Neutrophil (primary cell): ENCODE measurements around the gene GFPT1.

Experiments used
- H3K27ac ChIP-seq: fragments of 200-600 bp; sonication (generic); 2 replicates; pipeline ENCODE4 v1.5.1; 2016; ENCODE audit warnings: mild to moderate bottlenecking, moderate library complexity
- H3K27me3 ChIP-seq: fragments of 200-600 bp; sonication (generic); 2 replicates; pipeline ENCODE4 v1.6.0; 2016; ENCODE audit warnings: mild to moderate bottlenecking
- H3K36me3 ChIP-seq: fragments of 200-600 bp; sonication (generic); 2 replicates; pipeline ENCODE4 v1.5.1; 2017
- H3K4me1 ChIP-seq, 2 experiments: fragments of 200-600 bp in 1 of 2; sonication (generic) in 1 of 2; 1 replicate in 1 of 2; 2 replicates in 1 of 2; pipeline versions ENCODE4 v1.5.1 to v1.6.1; 2013 to 2016; ENCODE audit warnings: low read depth in 1 of 2, low read length in 1 of 2, mild to moderate bottlenecking in 1 of 2, moderate library complexity in 1 of 2; ENCODE audit not compliant: control insufficient read depth in 1 of 2, insufficient read depth in 1 of 2
- H3K4me3 ChIP-seq, 2 experiments: fragments of 200-600 bp in 1 of 2; sonication (generic) in 1 of 2; 1 replicate in 1 of 2; 2 replicates in 1 of 2; pipeline ENCODE4 v1.5.1; 2013 to 2016; ENCODE audit warnings: low read depth in 1 of 2, low read length in 1 of 2, mild to moderate bottlenecking in 1 of 2, moderate library complexity in 1 of 2
- H3K9me3 ChIP-seq: fragments of 200-600 bp; sonication (generic); 2 replicates; pipeline ENCODE4 v1.5.1; 2016
- TF ChIP-seq, protein P1 (sequence below): fragments of 200-600 bp; sonication (generic); IDR thresholded peaks from 2 replicates; pipeline ENCODE4 v1.5.1; 2016; ENCODE audit warnings: antibody characterized with exemption

GFPT1 gene

GRCh38 chr2:69279931-69280681, 106.9 kb downstream of the GFPT1 start:
- Histone ChIP-seq H3K36me3 (no peaks in the 10 kb centered on the region), H3K9me3 (no peaks in the 10 kb centered on the region), H3K4me1 (no peaks in the 10 kb centered on the region), H3K27me3 (no peaks in the 10 kb centered on the region), H3K4me3 (no peak overlapping the region), H3K27ac (no peak overlapping the region)
- TF ChIP-seq, protein P1, sequence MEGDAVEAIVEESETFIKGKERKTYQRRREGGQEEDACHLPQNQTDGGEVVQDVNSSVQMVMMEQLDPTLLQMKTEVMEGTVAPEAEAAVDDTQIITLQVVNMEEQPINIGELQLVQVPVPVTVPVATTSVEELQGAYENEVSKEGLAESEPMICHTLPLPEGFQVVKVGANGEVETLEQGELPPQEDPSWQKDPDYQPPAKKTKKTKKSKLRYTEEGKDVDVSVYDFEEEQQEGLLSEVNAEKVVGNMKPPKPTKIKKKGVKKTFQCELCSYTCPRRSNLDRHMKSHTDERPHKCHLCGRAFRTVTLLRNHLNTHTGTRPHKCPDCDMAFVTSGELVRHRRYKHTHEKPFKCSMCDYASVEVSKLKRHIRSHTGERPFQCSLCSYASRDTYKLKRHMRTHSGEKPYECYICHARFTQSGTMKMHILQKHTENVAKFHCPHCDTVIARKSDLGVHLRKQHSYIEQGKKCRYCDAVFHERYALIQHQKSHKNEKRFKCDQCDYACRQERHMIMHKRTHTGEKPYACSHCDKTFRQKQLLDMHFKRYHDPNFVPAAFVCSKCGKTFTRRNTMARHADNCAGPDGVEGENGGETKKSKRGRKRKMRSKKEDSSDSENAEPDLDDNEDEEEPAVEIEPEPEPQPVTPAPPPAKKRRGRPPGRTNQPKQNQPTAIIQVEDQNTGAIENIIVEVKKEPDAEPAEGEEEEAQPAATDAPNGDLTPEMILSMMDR = no peak

DNA sequence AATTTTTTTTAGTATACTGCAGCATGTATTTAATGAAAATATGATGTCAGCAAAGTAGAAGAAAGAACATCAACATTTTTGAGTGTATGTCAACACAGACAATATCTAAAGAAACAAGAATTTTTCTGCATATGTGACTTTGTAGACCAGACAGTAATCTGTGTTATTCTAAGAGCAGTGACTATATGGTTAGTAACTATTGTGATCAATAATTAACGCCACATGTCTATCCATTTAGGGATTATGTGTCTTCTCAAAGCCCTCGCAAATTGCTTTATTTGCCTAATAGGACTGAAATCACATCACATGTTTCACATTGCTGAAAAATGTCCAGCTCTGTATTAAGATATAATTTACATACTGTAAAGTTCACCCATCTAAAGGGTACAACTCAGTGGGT, 107.8 kb downstream of the GFPT1 start:
- TF ChIP-seq, protein P1 = no peak
- H3K36me3 ChIP-seq = no peaks in the 10 kb centered on the region
- no peak overlapping the region for H3K4me3 ChIP-seq
- H3K27me3 ChIP-seq = no peaks in the 10 kb centered on the region
- no peaks in the 10 kb centered on the region for H3K4me1 ChIP-seq
- no peaks in the 10 kb centered on the region for H3K9me3 ChIP-seq
- H3K27ac ChIP-seq = no peak overlapping the region

DNA sequence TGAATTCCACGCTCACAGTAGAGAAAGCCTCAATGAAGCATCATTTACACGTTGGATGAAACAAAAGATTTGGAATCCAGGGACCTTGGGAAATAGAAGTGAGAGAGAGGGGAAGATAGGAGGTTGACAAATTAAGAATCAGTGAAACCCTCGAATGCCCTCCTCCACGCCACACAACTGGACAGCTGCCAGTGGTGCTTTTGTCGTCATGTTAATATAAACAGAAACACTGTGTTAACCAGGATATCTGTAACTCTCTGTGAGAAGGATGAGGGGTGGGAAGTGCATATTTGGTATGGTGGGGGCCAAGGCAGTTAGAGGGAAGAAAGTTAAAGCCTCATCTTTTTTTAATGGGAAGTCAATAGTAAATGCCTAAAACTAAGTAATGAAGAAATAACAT, 108.7 kb downstream of the GFPT1 start:
- no peaks in the 10 kb centered on the region for H3K27me3 ChIP-seq
- H3K27ac ChIP-seq = no peak overlapping the region
- TF ChIP-seq, protein P1 = no peak
- H3K9me3 ChIP-seq = no peaks in the 10 kb centered on the region
- no peaks in the 10 kb centered on the region for H3K4me1 ChIP-seq
- H3K36me3 ChIP-seq = no peaks in the 10 kb centered on the region
- H3K4me3 ChIP-seq = no peak overlapping the region

DNA sequence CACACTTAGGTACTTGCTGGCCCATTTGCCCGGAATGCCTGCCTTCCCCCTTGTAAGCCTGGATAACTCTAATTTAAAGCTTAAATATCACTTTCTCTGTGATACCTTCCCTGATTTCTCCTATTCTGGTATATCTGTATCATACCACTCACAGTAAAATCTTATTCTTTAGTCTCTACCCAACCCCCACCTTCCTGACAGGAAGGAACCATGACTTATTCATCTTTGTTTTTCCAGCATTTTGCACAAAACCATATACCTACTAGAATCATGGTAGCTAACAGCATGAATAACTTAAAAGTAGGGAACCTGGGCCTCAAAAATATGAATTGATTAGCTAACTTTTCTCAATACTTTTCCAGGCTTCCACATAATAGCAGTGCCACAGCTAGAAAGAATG, 111.5 kb downstream of the GFPT1 start:
- TF ChIP-seq, protein P1 = no peak
- Histone ChIP-seq H3K9me3 (no peaks in the 10 kb centered on the region), H3K4me1 (peaks cover 18 to 23% of the 10 kb centered on the region in 2 experiments), H3K27me3 (no peaks in the 10 kb centered on the region), H3K4me3 (no peak overlapping the region), H3K27ac (no peak overlapping the region), H3K36me3 (no peaks in the 10 kb centered on the region)

DNA sequence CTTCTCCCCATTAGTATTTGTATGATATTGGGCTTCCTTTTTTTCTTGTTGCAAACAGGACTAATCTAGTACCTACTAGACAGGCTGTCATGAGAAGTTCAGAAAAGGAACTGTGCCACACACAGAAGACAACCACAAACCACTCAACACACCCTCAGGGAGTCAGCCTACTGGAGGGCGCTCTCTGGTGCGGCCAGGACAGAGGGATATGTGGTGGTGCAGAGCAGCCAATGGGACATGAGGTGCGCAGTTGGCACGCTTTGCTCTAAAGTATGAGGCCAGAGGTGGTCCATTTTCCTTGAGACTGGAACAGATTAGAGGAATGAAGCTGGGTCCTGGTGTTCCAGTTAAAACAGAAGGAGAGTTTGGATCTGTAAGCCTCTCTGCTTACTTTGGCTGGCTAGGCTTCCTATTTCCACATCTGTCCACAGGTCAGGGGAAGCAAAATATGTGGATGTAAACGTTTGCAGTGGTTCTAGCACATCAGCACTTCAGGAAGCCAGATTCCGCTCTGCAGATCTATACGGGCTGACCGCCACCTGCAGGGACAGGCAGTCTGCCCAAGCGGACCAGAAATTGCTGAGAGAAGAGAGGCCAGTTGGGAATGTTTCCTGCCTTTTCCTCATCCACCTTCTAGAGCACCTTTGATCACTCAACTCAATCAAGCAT, 114.1 kb downstream of the GFPT1 start:
- Histone ChIP-seq H3K27ac (no peak overlapping the region), H3K4me1 (peaks cover 18 to 23% of the 10 kb centered on the region in 2 experiments), H3K4me3 (no peak overlapping the region), H3K36me3 (no peaks in the 10 kb centered on the region), H3K9me3 (no peaks in the 10 kb centered on the region), H3K27me3 (no peaks in the 10 kb centered on the region)
- TF ChIP-seq, protein P1 = no peak
